HUES48 (cell line): Measurements from ENCODE around the gene PRKN.

Experiments used
- H3K27ac ChIP-seq: one replicate; pipeline ENCODE4 v1.7.0; 2013; ENCODE audit warnings: low read depth, low read length, inconsistent platforms
- H3K27me3 ChIP-seq: 2 replicates; pipeline ENCODE4 v1.6.1; 2013; ENCODE audit warnings: mild to moderate bottlenecking, low read length; ENCODE audit not compliant: control insufficient read depth, insufficient read depth
- H3K36me3 ChIP-seq: 2 replicates; pipeline ENCODE4 v1.6.1; 2013; ENCODE audit warnings: low read length; ENCODE audit not compliant: control insufficient read depth, insufficient read depth
- H3K4me1 ChIP-seq: 2 replicates; pipeline ENCODE4 v1.6.1; 2013; ENCODE audit warnings: mild to moderate bottlenecking, low read length; ENCODE audit not compliant: control insufficient read depth, insufficient read depth
- H3K4me3 ChIP-seq: 2 replicates; pipeline ENCODE4 v1.5.1; 2013; ENCODE audit warnings: mild to moderate bottlenecking, low read depth, low read length
- H3K9ac ChIP-seq: 2 replicates; pipeline ENCODE4 v1.6.1; 2013; ENCODE audit warnings: mild to moderate bottlenecking, low read depth, low read length, moderate library complexity
- H3K9me3 ChIP-seq: 2 replicates; pipeline ENCODE4 v1.6.1; 2013; ENCODE audit warnings: low read length; ENCODE audit not compliant: control insufficient read depth, insufficient read depth

Gene PRKN

GRCh38 chr6:161482517-161482858, 1245.1 kb downstream of the PRKN start:
- H3K27ac ChIP-seq = no peak overlapping the region
- no peaks in the 10 kb centered on the region for H3K27me3 ChIP-seq
- H3K9ac ChIP-seq = no peak overlapping the region
- no peak overlapping the region for H3K4me3 ChIP-seq
- no peaks in the 10 kb centered on the region for H3K36me3 ChIP-seq
- peaks cover 10% of the 10 kb centered on the region; the same call in 1 of the 2 replicates for H3K4me1 ChIP-seq
- no peaks in the 10 kb centered on the region for H3K9me3 ChIP-seq

GRCh38 chr6:161481786-161482516, 1245.6 kb downstream of the PRKN start:
- Histone ChIP-seq H3K27ac (no peak overlapping the region), H3K4me1 (peaks cover 10% of the 10 kb centered on the region; the same call in 1 of the 2 replicates), H3K36me3 (no peaks in the 10 kb centered on the region), H3K9ac (no peak overlapping the region), H3K9me3 (no peaks in the 10 kb centered on the region), H3K27me3 (no peaks in the 10 kb centered on the region), H3K4me3 (no peak overlapping the region)

GRCh38 chr6:161480421-161481155, 1247.0 kb downstream of the PRKN start:
- no peak overlapping the region for H3K4me3 ChIP-seq
- H3K27me3 ChIP-seq = no peaks in the 10 kb centered on the region
- H3K9me3 ChIP-seq = no peaks in the 10 kb centered on the region
- H3K9ac ChIP-seq = no peak overlapping the region
- H3K4me1 ChIP-seq = peaks cover 10% of the 10 kb centered on the region; the same call in 1 of the 2 replicates
- no peak overlapping the region for H3K27ac ChIP-seq
- no peaks in the 10 kb centered on the region for H3K36me3 ChIP-seq

- Histone ChIP-seq H3K27ac (no peak overlapping the region), H3K4me1 (peaks cover 10% of the 10 kb centered on the region; the same call in 1 of the 2 replicates), H3K9me3 (no peaks in the 10 kb centered on the region)
Measured at GRCh38 chr6:161479376-161479775, 1248.2 kb downstream of the PRKN start.

GRCh38 chr6:161477876-161478425, 1249.6 kb downstream of the PRKN start:
- no peaks in the 10 kb centered on the region for H3K36me3 ChIP-seq
- H3K4me1 ChIP-seq = peaks cover 4% of the 10 kb centered on the region; the same call in 1 of the 2 replicates
- no peaks in the 10 kb centered on the region for H3K9me3 ChIP-seq
- H3K27me3 ChIP-seq = no peaks in the 10 kb centered on the region
- H3K9ac ChIP-seq = no peak overlapping the region
- H3K27ac ChIP-seq = no peak overlapping the region
- H3K4me3 ChIP-seq = no peak overlapping the region

More at GRCh38 chr6:161479376-161479775, 1248.2 kb downstream of the PRKN start:
- no peaks in the 10 kb centered on the region for H3K36me3 ChIP-seq
- H3K27me3 ChIP-seq = no peaks in the 10 kb centered on the region
- H3K4me3 ChIP-seq = no peak overlapping the region
- no peak overlapping the region for H3K9ac ChIP-seq

GRCh38 chr6:161476711-161477110, 1250.9 kb downstream of the PRKN start:
- no peak overlapping the region for H3K9ac ChIP-seq
- no peaks in the 10 kb centered on the region for H3K9me3 ChIP-seq
- H3K4me1 ChIP-seq = no peaks in the 10 kb centered on the region
- no peaks in the 10 kb centered on the region for H3K27me3 ChIP-seq
- H3K27ac ChIP-seq = no peak overlapping the region
- H3K36me3 ChIP-seq = no peaks in the 10 kb centered on the region
- no peak overlapping the region for H3K4me3 ChIP-seq

GRCh38 chr6:161465403-161465802, 1262.2 kb downstream of the PRKN start:
- H3K4me3 ChIP-seq = no peak overlapping the region
- no peak overlapping the region for H3K9ac ChIP-seq
- H3K27me3 ChIP-seq = no peaks in the 10 kb centered on the region
- H3K4me1 ChIP-seq = no peaks in the 10 kb centered on the region
- H3K9me3 ChIP-seq = no peaks in the 10 kb centered on the region
- no peaks in the 10 kb centered on the region for H3K36me3 ChIP-seq
- no peak overlapping the region for H3K27ac ChIP-seq

- Histone ChIP-seq H3K27me3 (no peaks in the 10 kb centered on the region), H3K9ac (no peak overlapping the region), H3K4me3 (no peak overlapping the region), H3K9me3 (no peaks in the 10 kb centered on the region), H3K4me1 (no peaks in the 10 kb centered on the region), H3K27ac (no peak overlapping the region), H3K36me3 (no peaks in the 10 kb centered on the region)
Measured at GRCh38 chr6:161463071-161463470, 1264.5 kb downstream of the PRKN start.

GRCh38 chr6:161462148-161462547, 1265.4 kb downstream of the PRKN start:
- no peaks in the 10 kb centered on the region for H3K27me3 ChIP-seq
- H3K9me3 ChIP-seq = no peaks in the 10 kb centered on the region
- H3K4me3 ChIP-seq = no peak overlapping the region
- no peaks in the 10 kb centered on the region for H3K36me3 ChIP-seq
- no peak overlapping the region for H3K27ac ChIP-seq
- no peak overlapping the region for H3K9ac ChIP-seq
- H3K4me1 ChIP-seq = no peaks in the 10 kb centered on the region

GRCh38 chr6:161459008-161459615, 1268.5 kb downstream of the PRKN start:
- Histone ChIP-seq H3K4me3 (no peak overlapping the region), H3K27ac (no peak overlapping the region), H3K36me3 (no peaks in the 10 kb centered on the region), H3K4me1 (no peaks in the 10 kb centered on the region), H3K27me3 (no peaks in the 10 kb centered on the region), H3K9ac (no peak overlapping the region), H3K9me3 (no peaks in the 10 kb centered on the region)
